Heart right ventricle (tissue), 16 donors: ENCODE data around the gene UGP2. TPM values are rescaled to one million over a fixed set of nuclear protein-coding genes. Genes with fewer than 3 reads are reported as not detected.

Source experiments
- ATAC-seq, 8 donors: fragments of 200-7000 bp; cut with Tn5 transposase; one replicate each; pipeline ENCODE4 v1.9.1; 2020; ENCODE audit warnings: mild to moderate bottlenecking in 8 of 8, moderate library complexity in 8 of 8, moderate number of reproducible peaks in 1 of 8
- DNase-seq, 2 donors: peaks; one replicate each; pipeline ENCODE4 v3.0.0-alpha.2; 2020
- H3K27ac ChIP-seq, 10 donors: fragments of 200-600 bp; sonication (generic) in 2 of 10; one replicate each; pipeline versions ENCODE4 v1.5.0 to v1.8.0; 2020 to 2022; ENCODE audit warnings: mild to moderate bottlenecking in 3 of 10
- H3K27me3 ChIP-seq, 7 donors: fragments of 200-600 bp; one replicate each; pipeline ENCODE4 v1.8.0; 2021 to 2022; ENCODE audit warnings: mild to moderate bottlenecking in 2 of 7
- H3K36me3 ChIP-seq, 9 donors: fragments of 200-600 bp; sonication (generic) in 1 of 9; one replicate each; pipeline versions ENCODE4 v1.5.0 to v1.8.0; 2020 to 2022; ENCODE audit warnings: mild to moderate bottlenecking in 2 of 9
- H3K4me1 ChIP-seq, 9 donors: fragments of 200-600 bp; sonication (generic) in 1 of 9; one replicate each; pipeline versions ENCODE4 v1.5.0 to v1.8.0; 2020 to 2022; ENCODE audit warnings: mild to moderate bottlenecking in 4 of 9
- H3K4me3 ChIP-seq, 10 donors: fragments of 200-600 bp; sonication (generic) in 2 of 10; one replicate each; pipeline versions ENCODE4 v1.5.0 to v1.8.0; 2020 to 2022; ENCODE audit warnings: mild to moderate bottlenecking in 7 of 10, moderate library complexity in 2 of 10
- H3K9me3 ChIP-seq, 11 donors: fragments of 200-600 bp in 10 of 11; sonication (generic) in 2 of 11; one replicate each; pipeline versions ENCODE4 v1.5.0 to v1.8.0; 2013 to 2022; ENCODE audit warnings: mild to moderate bottlenecking in 2 of 11, control low read depth in 1 of 11, moderate library complexity in 1 of 11
- CTCF ChIP-seq, 9 donors: fragments of 200-600 bp; sonication (generic) in 2 of 9; IDR thresholded peaks; one replicate each; pipeline versions ENCODE4 v1.5.0 to v1.8.0; 2021 to 2022; ENCODE audit warnings: antibody characterized with exemption in 9 of 9, mild to moderate bottlenecking in 5 of 9, moderate library complexity in 1 of 9
- WGBS, 2 donors: extraction: QIAGEN DNeasy Blood & Tissue Kit; methylation state at CpG; one replicate each; pipeline ENCODE4 v1.1.7; 2013; ENCODE audit warnings: inconsistent platforms in 1 of 2; 5-methylcytosine and 5-hydroxymethylcytosine counted together
- intact Hi-C, 10 donors: fragments of 100-400 bp; cut with DNase I; formaldehyde crosslinking; loops; one replicate each; pipeline versions ENCODE4 v1.11.1 to v1.14.2; 2022
- polyA plus RNA-seq, 2 donors: library from polyadenylated mRNA; stranded (reverse); fragments of 200-250 nt; gene quantifications; one replicate each; pipeline ENCODE4 v1.2.3, GENCODE V29; 2013
- total RNA-seq, 10 donors: library from RNA; stranded (reverse); fragmentation: NEBNext Ultra II Directional in 3 of 10; extraction: Animal tissue kit (Norgen Biotek cat#: 25700) in 3 of 10; gene quantifications; one replicate each; pipeline versions ENCODE4 v1.2.1 to v1.2.4, GENCODE V29; 2021 to 2023
- donor health status: Arrhythmogenic right ventricular cardiomyopathy.
- donor health status: ischemic (EF 13 %, LVEDD 7.1; RV severe dilation, severe dysfunction).
- donor health status: healthy with polysubstance abuse.
- donor health status: DM: no; HTN: yes; CAD: no.
- donor health status: DM: no; HTN: no; CAD: no.
- donor health status: ischemic (EF 25% LVEDD 6.9; RV normal size, moderate dysfunction).
- donor health status: ischemic (EF 25% LVEDD 5.7; RV mildly dilated, moderate dysfunction).
- donor health status: healthy.
- donor health status: DM: yes; HTN: yes; CAD: no.
- donor health status: Ischemic cardiomyopathy.
- donor health status: ischemic (EF 35%, LVEDD 5.7; RV mildly dilated, moderate dysfunction).
- donor health status: nonischemic (EF 11% LVEDD 7.7; RV severe dilation, severe dysfunction).
- donor health status: DM: yes; HTN: yes; CAD: no.
- donor health status: PGD.
- donor health status: ischemic (EF 29% LVEDD 5.4; RV normal size, mild dysfunction).
- donor health status: nonischemic (EF 23%, LVEDD 6.1; RV moderate dilation, normal function).

Gene UGP2
- total and polyA plus RNA-seq, 12 donors, result 139 to 632 (median 371) TPM

DNA sequence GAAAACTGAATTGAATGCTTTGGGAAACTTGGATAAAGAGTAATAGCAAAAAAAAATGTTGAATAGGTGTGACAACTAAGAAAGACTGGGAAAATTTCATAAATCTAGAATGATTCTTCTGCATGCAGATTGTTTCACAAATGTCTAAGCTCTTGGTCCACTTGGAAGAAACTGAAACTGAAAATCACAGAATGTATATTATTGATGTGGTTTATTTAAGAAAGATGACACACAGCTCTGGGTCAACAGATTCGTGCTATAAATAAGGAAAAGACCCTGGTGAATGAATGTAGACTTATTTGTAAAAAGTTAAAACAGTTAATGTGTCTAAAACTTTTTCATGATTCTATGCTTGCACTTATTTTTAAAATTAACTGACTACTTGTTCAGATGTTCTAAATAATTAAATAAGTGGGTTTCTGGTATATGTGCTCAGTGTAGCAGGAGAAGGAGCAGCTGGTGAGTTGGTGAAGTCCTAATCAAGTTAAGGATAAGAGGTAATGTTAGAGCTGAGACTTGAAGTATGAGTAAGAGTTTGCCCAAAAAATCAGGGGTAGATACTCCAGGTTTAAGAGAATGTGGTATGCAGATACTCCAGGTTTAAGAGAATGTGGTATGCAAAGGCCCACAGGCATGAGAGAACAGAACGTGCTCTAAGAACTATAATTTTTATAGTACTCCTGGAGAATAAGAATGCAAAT is 24.5 kb downstream of the UGP2 start:
- H3K27me3 ChIP-seq, result no peaks in the 10 kb centered on the region
- intact Hi-C loops, result no loop called here
- WGBS, 2 donors, result 77% methylated on average over 2 of the region's 2 CpGs
- H3K27ac ChIP-seq, result no peak overlapping the region
- peaks cover 0 to 48% (median 26%) of the 10 kb centered on the region in 9 donors for H3K4me1 ChIP-seq
- no peak for TF ChIP-seq CTCF (IDR thresholded peaks at IDR 0.05)
- H3K36me3 ChIP-seq, result peaks cover 0 to 75% (median 9%) of the 10 kb centered on the region in 9 donors
- no peak overlapping the region for H3K4me3 ChIP-seq
- DNase-seq, result no peak
- no peak for ATAC-seq
- H3K9me3 ChIP-seq, result no peaks in the 10 kb centered on the region

GRCh38 chr2:63870679-63871078 is 29.0 kb downstream of the UGP2 start:
- H3K27me3 ChIP-seq, result no peaks in the 10 kb centered on the region
- 88 to 89% methylated on average over 4 of the region's 4 CpGs for WGBS, 2 donors
- H3K36me3 ChIP-seq, result peaks cover 0 to 73% (median 0%) of the 10 kb centered on the region in 9 donors
- H3K27ac ChIP-seq, result peak overlapping the region in 1 of 10 donors; percentile 34
- intact Hi-C loops, result no loop called here
- ATAC-seq (no peak), DNase-seq (no peak)
- no peak for TF ChIP-seq CTCF (IDR thresholded peaks at IDR 0.05)
- peaks cover 3 to 48% (median 36%) of the 10 kb centered on the region in 9 donors for H3K4me1 ChIP-seq
- H3K4me3 ChIP-seq, result no peak overlapping the region
- peaks cover 0 to 5% (median 0%) of the 10 kb centered on the region in 11 donors for H3K9me3 ChIP-seq

DNA sequence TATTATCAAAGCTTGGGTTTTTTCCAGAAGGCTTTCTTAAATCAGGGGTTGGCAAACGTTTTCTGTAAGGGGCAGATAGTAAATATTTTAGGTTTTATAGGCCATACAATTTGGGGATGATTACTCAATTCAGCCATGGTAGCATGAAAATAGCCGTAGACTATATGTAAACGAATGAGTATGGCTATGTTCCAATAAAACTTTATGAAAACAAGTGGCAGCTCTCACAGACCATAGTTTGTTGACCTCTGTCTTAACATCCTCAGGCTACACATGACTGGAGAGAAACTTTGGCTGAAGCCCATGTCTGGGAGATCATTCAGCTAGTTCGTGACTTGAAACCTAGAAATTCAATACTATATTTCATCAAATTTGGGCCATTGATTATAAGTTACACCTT is 30.2 kb downstream of the UGP2 start:
- Histone ChIP-seq H3K27me3 (no peaks in the 10 kb centered on the region), H3K4me1 (peaks cover 3 to 56% (median 40%) of the 10 kb centered on the region in 9 donors), H3K36me3 (peaks cover 0 to 67% (median 0%) of the 10 kb centered on the region in 9 donors), H3K27ac (peak overlapping the region in 4 of 10 donors; percentile 18 to 34 (median 32)), H3K9me3 (peaks cover 0 to 5% (median 0%) of the 10 kb centered on the region in 11 donors), H3K4me3 (no peak overlapping the region)
- ATAC-seq (no peak), DNase-seq (no peak)
- 69 to 70% methylated on average over 4 of the region's 4 CpGs for WGBS, 2 donors
- TF ChIP-seq CTCF (IDR thresholded peaks at IDR 0.05), result no peak
- intact Hi-C loops, result no loop called here

DNA sequence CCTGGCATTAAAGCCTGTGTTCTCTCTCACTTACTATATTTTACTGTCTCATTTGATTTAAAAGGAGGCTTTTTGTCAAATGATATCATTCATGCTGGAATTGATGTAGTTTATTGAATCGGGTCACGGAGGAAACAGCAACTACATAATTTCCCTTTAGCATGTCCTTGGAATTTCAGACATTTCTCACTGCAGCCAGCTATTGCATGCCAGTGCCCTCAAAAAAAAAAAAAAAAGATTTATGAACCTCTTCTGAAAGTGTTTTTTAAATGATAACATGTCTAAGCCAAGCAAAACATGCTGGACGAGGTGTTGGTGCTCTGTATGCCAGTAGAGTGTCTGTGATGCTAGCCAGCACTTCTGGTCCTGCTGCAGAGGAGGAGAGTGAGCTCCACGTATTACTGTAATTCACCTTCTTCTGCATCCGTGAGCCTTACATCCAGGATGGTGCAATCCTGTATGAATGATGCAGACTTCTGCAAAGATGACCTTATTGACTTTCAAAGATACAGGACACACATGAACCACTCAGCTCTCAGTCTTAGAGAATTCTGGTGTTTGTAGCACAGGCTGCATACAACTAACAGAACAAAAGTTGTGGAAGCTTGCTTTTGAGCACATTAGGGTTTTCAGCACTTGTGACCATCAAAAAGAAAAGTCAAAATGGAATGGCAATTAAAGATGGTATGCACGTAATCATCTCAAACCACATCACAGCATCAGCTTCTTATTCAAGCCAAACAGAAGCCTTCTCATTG is 31.1 kb downstream of the UGP2 start:
- ATAC-seq (peak in 7 of 8 donors; percentile 52 to 73 (median 62)), DNase-seq (peak in 1 of 2 donors; percentile 29)
- Histone ChIP-seq H3K36me3 (peaks cover 0 to 67% (median 0%) of the 10 kb centered on the region in 9 donors), H3K4me3 (no peak overlapping the region), H3K4me1 (peaks cover 3 to 59% (median 42%) of the 10 kb centered on the region in 9 donors), H3K9me3 (peaks cover 0 to 5% (median 0%) of the 10 kb centered on the region in 11 donors), H3K27me3 (no peaks in the 10 kb centered on the region), H3K27ac (peak overlapping the region in 3 of 10 donors; percentile 32 to 34 (median 33))
- intact Hi-C loops, result no loop called here
- 51 to 60% methylated on average over 6 of the region's 6 CpGs for WGBS, 2 donors
- TF ChIP-seq CTCF (IDR thresholded peaks at IDR 0.05), result no peak
